ENCODE results near the gene DHCR7.
A peak's percentile ranks its signal among the peaks of the same experiment; 100 is the strongest.

The DHCR7 gene

DNA sequence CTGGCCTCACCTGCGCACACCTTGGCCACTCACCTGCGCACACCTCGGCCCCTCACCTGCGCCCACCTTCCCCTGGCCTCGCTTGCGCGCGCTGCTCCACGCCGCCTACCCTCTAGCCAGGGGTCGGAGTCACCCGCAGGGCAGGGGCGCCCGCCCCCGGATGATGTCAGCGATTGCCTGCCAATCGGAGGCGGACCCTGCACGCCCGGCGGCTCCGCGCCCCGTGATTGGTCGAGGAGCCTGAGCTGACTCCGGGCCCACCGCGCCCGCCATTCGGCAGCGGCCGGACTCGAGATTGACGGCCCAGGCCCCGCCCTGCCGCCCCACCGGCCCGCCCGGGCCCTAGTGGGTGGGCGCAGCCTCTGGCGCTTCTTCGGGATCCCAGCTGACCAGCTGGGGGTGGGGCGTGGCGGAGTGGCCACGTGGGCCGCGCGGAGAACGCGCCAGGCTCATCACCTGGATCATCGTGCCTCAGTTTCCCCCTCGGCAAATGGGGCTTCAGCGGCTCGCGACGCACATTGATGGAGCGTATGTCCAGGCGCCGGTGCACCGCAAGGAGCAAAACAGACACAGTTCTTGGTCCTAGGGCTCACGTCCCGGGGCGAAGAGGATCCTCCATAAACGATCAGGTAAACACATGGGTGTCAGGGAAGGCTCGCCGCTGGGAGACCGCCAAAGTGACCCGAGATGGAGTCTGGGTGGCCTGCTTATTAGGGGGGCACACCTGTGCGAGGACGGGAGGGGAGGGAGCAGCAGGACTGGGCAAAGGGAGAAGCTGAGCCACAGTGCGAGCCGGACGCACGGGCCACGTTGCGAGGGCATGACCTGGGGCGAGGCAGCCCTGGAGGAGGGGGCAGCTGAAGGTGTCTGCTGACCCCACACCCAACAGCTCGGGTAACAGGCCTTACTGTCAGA is at the start of gene DHCR7:
TSS of gene DHCR7 (minus strand) at position 137 of the 915 bp plus-strand sequence. CDS start 3,441 bp downstream, outside the sequence.
- Mint-ChIP-seq H3K27ac (peak within 1 kb of the TSS; percentile 74), H3K4me3 (peak within 1 kb of the TSS; percentile 82), H3K4me1 (peaks cover 46% of the 10 kb centered on the region), H3K36me3 (peaks cover 37% of the 10 kb centered on the region), H3K9me3 (peaks cover 6% of the 10 kb centered on the region), H3K27me3 (no peaks in the 10 kb centered on the region)
- peak; percentile 93 for ATAC-seq

DNA sequence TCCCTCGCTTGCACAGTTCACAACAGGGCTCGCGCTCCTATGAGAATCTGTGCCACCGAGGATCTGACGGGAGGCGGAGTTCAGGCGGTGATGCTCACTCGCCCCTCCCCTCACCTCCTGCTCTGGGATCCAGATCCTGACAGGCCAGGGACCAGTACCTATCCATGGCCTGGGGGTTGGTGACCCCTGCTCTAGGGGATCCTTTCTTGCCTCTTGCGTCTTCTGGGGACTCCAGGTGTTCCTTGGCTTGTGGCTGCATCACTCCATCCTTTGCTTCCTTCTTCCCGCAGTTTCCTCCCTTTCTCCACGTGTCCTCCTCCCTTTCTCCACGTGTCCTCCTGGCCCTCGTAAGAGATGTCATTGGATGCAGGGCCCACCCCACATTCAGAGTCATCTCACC is 48.2 kb upstream of the DHCR7 start:
- ATAC-seq, result no peak
- no peaks in the 10 kb centered on the region for H3K4me1 Mint-ChIP-seq
- peak overlapping the region; percentile 28 for H3K27ac Mint-ChIP-seq
- no peaks in the 10 kb centered on the region for H3K9me3 Mint-ChIP-seq
- H3K36me3 Mint-ChIP-seq, result peaks cover 88% of the 10 kb centered on the region
- H3K27me3 Mint-ChIP-seq, result no peaks in the 10 kb centered on the region
- no peak overlapping the region for H3K4me3 Mint-ChIP-seq

DNA sequence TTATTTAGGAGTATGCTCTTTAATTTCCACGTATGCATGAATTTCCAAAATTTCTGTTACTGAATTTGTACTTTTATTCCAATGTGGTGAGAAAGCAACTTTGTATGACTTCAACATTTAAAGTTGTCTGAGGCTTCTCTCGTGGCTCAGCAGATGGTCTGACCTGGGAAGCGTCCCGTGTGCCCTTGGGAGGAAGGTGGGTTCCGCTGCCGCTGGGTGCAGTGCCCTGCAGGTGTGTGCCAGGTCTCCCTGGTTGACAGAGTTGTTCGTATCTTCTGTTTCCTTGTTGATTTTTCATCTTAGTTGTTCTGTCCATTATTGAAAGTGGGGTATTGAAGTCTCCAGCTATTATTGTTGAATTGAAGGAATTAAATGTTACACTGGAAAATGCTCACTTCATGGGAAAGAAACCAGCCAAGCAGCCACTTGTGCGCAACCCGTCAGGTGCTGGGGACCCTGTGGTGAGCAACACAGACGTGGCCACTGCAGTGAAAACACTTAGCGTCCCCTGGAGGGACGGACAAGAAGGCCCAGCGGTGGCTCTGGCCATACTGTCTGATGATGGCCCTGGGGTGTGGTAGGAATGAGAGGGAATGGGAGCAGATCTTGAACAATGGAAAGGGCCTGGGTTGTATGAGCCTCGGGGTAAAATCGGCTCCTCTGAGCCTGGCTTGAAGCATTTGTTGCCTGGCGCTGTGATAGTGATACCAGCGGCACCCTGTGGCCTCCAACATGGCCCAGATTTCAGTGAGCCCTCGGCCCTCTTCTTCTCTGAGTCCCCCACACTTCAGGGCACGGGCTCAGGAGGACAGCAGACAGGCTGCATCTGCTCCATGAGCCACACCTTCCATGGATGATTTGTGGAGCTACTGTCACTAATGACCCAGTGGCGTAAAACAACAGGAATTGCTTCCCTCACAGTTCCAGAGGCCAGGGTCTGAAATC is 47.4 kb upstream of the DHCR7 start:
- Mint-ChIP-seq H3K27me3 (no peaks in the 10 kb centered on the region), H3K27ac (no peak overlapping the region), H3K36me3 (peaks cover 88% of the 10 kb centered on the region), H3K4me3 (no peak overlapping the region), H3K9me3 (no peaks in the 10 kb centered on the region), H3K4me1 (no peaks in the 10 kb centered on the region)
- ATAC-seq, result no peak

- Mint-ChIP-seq H3K36me3 (peaks cover 85% of the 10 kb centered on the region), H3K4me1 (peaks cover 21% of the 10 kb centered on the region), H3K27ac (no peak overlapping the region), H3K27me3 (no peaks in the 10 kb centered on the region), H3K4me3 (no peak overlapping the region), H3K9me3 (no peaks in the 10 kb centered on the region)
- ATAC-seq, result no peak
These were observed 43.7 kb upstream of the DHCR7 start for GRCh38 chr11:71491940-71492339.

DNA sequence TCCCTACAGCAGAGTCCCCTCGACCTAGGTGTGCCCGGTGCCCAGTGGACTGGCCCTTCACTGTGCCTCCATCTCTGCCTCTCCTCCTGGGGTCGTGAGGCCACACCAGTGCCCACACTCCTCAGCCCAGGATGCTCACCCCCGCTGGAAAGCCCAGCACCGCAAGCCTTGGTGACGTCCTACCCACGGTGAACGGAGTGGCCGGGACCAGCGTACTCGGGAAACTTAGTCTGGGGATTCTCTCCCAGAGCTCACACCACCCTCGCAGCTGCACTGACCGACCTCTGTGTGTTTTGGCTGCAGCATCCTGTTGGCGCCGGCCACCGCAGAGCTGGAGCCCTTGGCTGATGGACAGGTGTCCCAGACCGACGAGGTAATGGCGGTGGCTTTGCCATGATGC is 43.3 kb upstream of the DHCR7 start:
- ATAC-seq, result no peak
- no peak overlapping the region for H3K4me3 Mint-ChIP-seq
- H3K4me1 Mint-ChIP-seq, result peaks cover 21% of the 10 kb centered on the region
- H3K27ac Mint-ChIP-seq, result no peak overlapping the region
- H3K9me3 Mint-ChIP-seq, result no peaks in the 10 kb centered on the region
- peaks cover 85% of the 10 kb centered on the region for H3K36me3 Mint-ChIP-seq
- H3K27me3 Mint-ChIP-seq, result no peaks in the 10 kb centered on the region

GRCh38 chr11:71490731-71491390 is 42.7 kb upstream of the DHCR7 start:
- no peak for ATAC-seq
- Mint-ChIP-seq H3K27ac (no peak overlapping the region), H3K27me3 (no peaks in the 10 kb centered on the region), H3K36me3 (peaks cover 85% of the 10 kb centered on the region), H3K4me3 (no peak overlapping the region), H3K4me1 (peaks cover 21% of the 10 kb centered on the region), H3K9me3 (no peaks in the 10 kb centered on the region)

DNA sequence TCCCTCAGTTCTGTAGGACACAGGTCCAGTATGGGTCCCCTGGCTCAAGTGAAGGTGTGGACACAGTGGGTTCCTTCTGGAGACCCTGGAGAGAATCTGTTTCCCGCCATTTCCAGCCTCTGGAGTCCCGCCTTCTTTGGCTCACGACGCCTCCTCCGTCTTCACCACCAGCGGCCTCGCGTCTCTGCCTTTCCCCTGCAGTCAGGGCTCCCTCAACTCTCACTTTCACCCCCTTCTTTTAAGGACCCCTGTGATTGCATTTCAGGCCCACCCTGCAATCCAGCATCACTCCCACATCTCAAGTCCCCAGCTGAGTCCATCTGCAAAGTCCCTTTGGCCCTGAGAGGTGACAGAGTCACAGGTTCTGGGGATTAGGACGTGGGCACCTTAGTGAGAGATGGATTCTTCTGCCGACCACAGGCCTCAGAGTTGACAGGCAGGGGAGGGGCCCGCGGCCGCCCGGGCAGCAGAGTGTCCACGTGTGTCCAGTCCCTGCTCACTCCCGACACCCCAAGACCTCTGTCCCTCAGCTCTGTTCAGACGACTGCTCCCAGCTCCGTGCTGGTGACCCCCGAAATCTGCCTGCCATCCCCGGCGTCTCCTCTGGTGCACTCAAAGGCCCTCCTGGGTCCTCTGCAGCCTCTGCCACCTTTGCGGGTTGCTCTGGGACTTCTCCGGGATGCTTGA is 42.0 kb upstream of the DHCR7 start:
- H3K4me1 Mint-ChIP-seq, result peaks cover 21% of the 10 kb centered on the region
- H3K36me3 Mint-ChIP-seq, result peaks cover 85% of the 10 kb centered on the region
- H3K4me3 Mint-ChIP-seq, result no peak overlapping the region
- no peak overlapping the region for H3K27ac Mint-ChIP-seq
- H3K9me3 Mint-ChIP-seq, result no peaks in the 10 kb centered on the region
- no peak for ATAC-seq
- H3K27me3 Mint-ChIP-seq, result no peaks in the 10 kb centered on the region

DNA sequence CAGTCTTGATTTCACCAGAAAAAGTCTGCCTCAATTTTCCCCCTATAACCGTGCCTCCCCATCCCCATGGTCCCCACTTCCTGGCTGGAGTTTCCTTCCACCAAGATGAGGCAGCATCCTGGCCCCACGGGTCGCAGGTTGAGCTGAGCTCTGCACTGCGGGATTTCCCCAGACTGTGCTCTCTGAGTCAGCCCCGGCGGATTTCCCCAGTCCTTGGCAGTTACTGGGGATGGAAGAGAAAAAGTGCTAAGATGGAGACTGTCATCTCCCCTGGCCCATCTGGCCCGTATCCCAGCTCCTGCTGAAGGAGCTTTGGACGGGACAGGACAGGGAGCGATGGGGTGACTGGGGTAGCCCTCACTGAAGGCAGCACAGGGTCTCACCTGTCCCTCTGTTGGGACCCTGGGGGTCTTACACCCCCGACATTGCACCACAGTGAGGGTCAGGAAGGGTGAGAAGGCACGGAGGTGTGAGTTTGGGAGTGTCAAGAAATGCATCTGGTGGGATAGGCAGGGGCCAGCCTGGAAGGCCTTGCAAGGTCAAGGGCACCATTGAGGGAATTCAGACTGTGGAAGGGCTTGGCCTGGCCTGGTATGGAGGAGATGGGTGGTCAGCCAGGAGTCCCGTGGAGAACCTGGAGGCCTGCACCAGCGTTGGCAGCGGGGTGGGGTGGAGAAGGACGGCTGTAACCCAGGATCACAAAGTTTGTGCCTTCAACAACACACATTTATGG is 41.3 kb upstream of the DHCR7 start:
- Mint-ChIP-seq H3K4me3 (no peak overlapping the region), H3K27me3 (no peaks in the 10 kb centered on the region), H3K9me3 (no peaks in the 10 kb centered on the region), H3K36me3 (peaks cover 85% of the 10 kb centered on the region), H3K27ac (peak overlapping the region; percentile 73), H3K4me1 (peaks cover 21% of the 10 kb centered on the region)
- ATAC-seq, result peak; percentile 80

- Mint-ChIP-seq H3K27me3 (no peaks in the 10 kb centered on the region), H3K9me3 (no peaks in the 10 kb centered on the region), H3K4me3 (no peak overlapping the region), H3K4me1 (peaks cover 21% of the 10 kb centered on the region), H3K36me3 (peaks cover 86% of the 10 kb centered on the region), H3K27ac (peak overlapping the region; percentile 73)
- ATAC-seq, result peak; percentile 31
These were observed 40.6 kb upstream of the DHCR7 start for GRCh38 chr11:71488681-71489270.

DNA sequence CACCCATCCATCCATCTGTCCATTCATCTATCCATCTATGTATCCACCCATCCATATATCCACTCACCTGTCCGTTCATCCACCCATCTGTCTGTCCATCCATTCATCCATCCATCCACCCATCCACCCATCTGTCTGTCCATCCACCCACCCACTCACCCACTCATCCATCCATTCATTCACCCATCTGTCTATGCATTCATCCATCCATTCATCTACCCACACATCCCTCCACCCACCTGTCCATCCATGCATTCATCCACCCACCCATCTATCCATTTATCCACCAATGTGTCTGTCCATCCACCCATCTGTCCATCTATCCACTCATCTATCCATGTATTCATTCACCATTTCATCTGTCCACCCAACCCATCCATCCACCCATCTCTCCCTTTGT is 38.1 kb upstream of the DHCR7 start:
- H3K36me3 Mint-ChIP-seq, result peaks cover 95% of the 10 kb centered on the region
- H3K9me3 Mint-ChIP-seq, result no peaks in the 10 kb centered on the region
- H3K27me3 Mint-ChIP-seq, result no peaks in the 10 kb centered on the region
- H3K4me3 Mint-ChIP-seq, result no peak overlapping the region
- ATAC-seq, result no peak
- no peak overlapping the region for H3K27ac Mint-ChIP-seq
- H3K4me1 Mint-ChIP-seq, result peaks cover 21% of the 10 kb centered on the region

GRCh38 chr11:71485466-71485865 is 37.3 kb upstream of the DHCR7 start:
- ATAC-seq, result no peak
- Mint-ChIP-seq H3K27ac (no peak overlapping the region), H3K36me3 (peaks cover 95% of the 10 kb centered on the region), H3K4me1 (peaks cover 21% of the 10 kb centered on the region), H3K27me3 (no peaks in the 10 kb centered on the region), H3K9me3 (no peaks in the 10 kb centered on the region), H3K4me3 (no peak overlapping the region)

DNA sequence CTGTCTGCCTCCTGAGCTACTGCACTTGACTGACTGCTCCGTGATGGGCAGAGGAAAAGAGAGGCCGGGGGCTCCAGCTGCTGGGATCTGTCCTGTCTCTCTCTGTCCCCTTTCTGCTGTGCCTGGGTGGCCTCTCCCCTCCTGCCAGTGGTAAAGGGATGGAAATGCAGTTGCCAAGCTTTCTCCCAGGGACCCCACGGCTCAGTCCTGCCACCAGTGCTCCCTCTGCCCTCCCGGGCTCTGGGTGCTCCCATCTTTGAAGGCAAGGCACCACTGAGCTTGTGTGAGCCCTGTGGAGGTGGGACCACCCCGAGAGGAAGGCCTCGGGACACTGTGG is 36.8 kb upstream of the DHCR7 start:
- Mint-ChIP-seq H3K4me1 (peaks cover 21% of the 10 kb centered on the region), H3K4me3 (no peak overlapping the region), H3K27me3 (no peaks in the 10 kb centered on the region), H3K36me3 (peaks cover 95% of the 10 kb centered on the region), H3K27ac (no peak overlapping the region), H3K9me3 (no peaks in the 10 kb centered on the region)
- no peak for ATAC-seq

GRCh38 chr11:71484248-71485062 is 36.3 kb upstream of the DHCR7 start:
- Mint-ChIP-seq H3K4me3 (no peak overlapping the region), H3K36me3 (peaks cover 95% of the 10 kb centered on the region), H3K27ac (no peak overlapping the region), H3K4me1 (peaks cover 18% of the 10 kb centered on the region), H3K27me3 (no peaks in the 10 kb centered on the region), H3K9me3 (no peaks in the 10 kb centered on the region)
- no peak for ATAC-seq
